Esophagus squamous epithelium (tissue), 5 donors: ENCODE results near the gene RNF123. TPM values are rescaled to one million over a fixed set of nuclear protein-coding genes. Genes with fewer than 3 reads are reported as not detected.

ENCODE experiments used
- DNase-seq: peaks from one replicate; lab custom pipeline; 2025; lab: John Stamatoyannopoulos, UW
- H3K27ac ChIP-seq, 4 donors: fragments of 200-600 bp; sonication (generic); one replicate each; pipeline ENCODE4 v1.5.1; 2016 to 2019; ENCODE audit warnings: mild to moderate bottlenecking in 1 of 4
- H3K27me3 ChIP-seq, 4 donors: fragments of 200-600 bp; sonication (generic); 1 replicate in 3 of 4; 2 replicates in 1 of 4; pipeline versions ENCODE4 v1.5.1 to v1.6.0; 2017 to 2021; ENCODE audit warnings: antibody characterized with exemption in 1 of 4
- H3K36me3 ChIP-seq, 3 donors: fragments of 200-600 bp; sonication (generic); one replicate each; pipeline ENCODE4 v1.5.1; 2016 to 2019
- H3K4me1 ChIP-seq, 3 donors: fragments of 200-600 bp; sonication (generic); one replicate each; pipeline ENCODE4 v1.5.1; 2017 to 2019
- H3K4me3 ChIP-seq, 4 donors: fragments of 200-600 bp; sonication (generic); 1 replicate in 3 of 4; 2 replicates in 1 of 4; pipeline ENCODE4 v1.5.1; 2016 to 2019; ENCODE audit warnings: mild to moderate bottlenecking in 2 of 4, moderate library complexity in 1 of 4
- H3K9me3 ChIP-seq, 3 donors: fragments of 200-600 bp; sonication (generic); one replicate each; pipeline ENCODE4 v1.5.1; 2016 to 2019
- CTCF ChIP-seq, 6 experiments: fragments of 450-650 bp in 4 of 6; fragments of 200-600 bp in 2 of 6; sonication (generic) in 2 of 6; IDR thresholded peaks; one replicate each; pipeline ENCODE4 v1.5.1; 2016 to 2019; ENCODE audit warnings: antibody characterized with exemption in 6 of 6, mild to moderate bottlenecking in 4 of 6, moderate library complexity in 4 of 6
- POLR2A ChIP-seq, 4 donors: fragments of 450-650 bp; IDR thresholded peaks; one replicate each; pipeline ENCODE4 v1.6.1; 2017; ENCODE audit warnings: antibody characterized with exemption in 4 of 4, mild to moderate bottlenecking in 4 of 4, moderate library complexity in 3 of 4
- WGBS, 2 donors: methylation state at CpG; one replicate each; pipeline ENCODE4 v1.1.5; 2018; 5-methylcytosine and 5-hydroxymethylcytosine counted together
- intact Hi-C: fragments of 100-400 bp; cut with DNase I; formaldehyde crosslinking; loops from one replicate; pipeline ENCODE4 v1.15.0; 2022
- small RNA-seq, 4 donors: library from RNA; depleted of rRNA; stranded (forward); fragments of <200 nt; gene quantifications; one replicate each; pipeline ENCODE3, GENCODE V24; 2016
- total RNA-seq, 4 donors: library from RNA; depleted of rRNA; stranded (reverse); fragments of >200 nt; gene quantifications; one replicate each; pipeline ENCODE4 v1.1.0, GENCODE V29; 2016
- donor health status: DM: yes; HTN: yes; CAD: no.

RNF123 gene
- total RNA-seq, 4 donors from 2014 or later: 14.7 to 21.8 (median 15.8) TPM

- Histone ChIP-seq H3K4me3 (no peak overlapping the region), H3K27ac (no peak overlapping the region), H3K4me1 (no peaks in the 10 kb centered on the region), H3K9me3 (no peaks in the 10 kb centered on the region), H3K36me3 (peaks cover 0 to 36% (median 0%) of the 10 kb centered on the region in 3 donors), H3K27me3 (no peaks in the 10 kb centered on the region)
- DNase-seq: no peak
- WGBS, 2 donors: 81 to 82% methylated on average over 3 of the region's 3 CpGs
- TF ChIP-seq POLR2A (IDR thresholded peaks at IDR 0.05) (no peak), CTCF (IDR thresholded peaks at IDR 0.05) (no peak)
- intact Hi-C loops: no loop called here
Observed at GRCh38 chr3:49761661-49762060, 72.3 kb downstream of the RNF123 start.

- DNase-seq: no peak
- 92 to 100% methylated on average over 4 of the region's 4 CpGs for WGBS, 2 donors
- Histone ChIP-seq H3K9me3 (no peaks in the 10 kb centered on the region), H3K36me3 (peaks cover 0 to 36% (median 0%) of the 10 kb centered on the region in 3 donors), H3K27me3 (no peaks in the 10 kb centered on the region), H3K4me1 (no peaks in the 10 kb centered on the region), H3K27ac (no peak overlapping the region), H3K4me3 (no peak overlapping the region)
- intact Hi-C loops: no loop called here
- TF ChIP-seq POLR2A (IDR thresholded peaks at IDR 0.05) (no peak), CTCF (IDR thresholded peaks at IDR 0.05) (no peak)
Observed at GRCh38 chr3:49763981-49764380, 74.6 kb downstream of the RNF123 start.

- intact Hi-C loops: no loop called here
- 88 to 93% methylated on average over 3 of the region's 3 CpGs for WGBS, 2 donors
- DNase-seq: no peak
- Histone ChIP-seq H3K27ac (no peak overlapping the region), H3K27me3 (no peaks in the 10 kb centered on the region), H3K36me3 (peaks cover 0 to 29% (median 0%) of the 10 kb centered on the region in 3 donors), H3K4me3 (no peak overlapping the region), H3K4me1 (peaks cover 0 to 5% (median 0%) of the 10 kb centered on the region in 3 donors), H3K9me3 (no peaks in the 10 kb centered on the region)
- TF ChIP-seq POLR2A (IDR thresholded peaks at IDR 0.05) (no peak), CTCF (IDR thresholded peaks at IDR 0.05) (no peak)
Observed at GRCh38 chr3:49769286-49769915, 80.0 kb downstream of the RNF123 start.

- peaks cover 0 to 25% (median 0%) of the 10 kb centered on the region in 3 donors for H3K36me3 ChIP-seq
- intact Hi-C loops: no loop called here
- H3K9me3 ChIP-seq: no peaks in the 10 kb centered on the region
- DNase-seq: no peak
- H3K27ac ChIP-seq: no peak overlapping the region
- TF ChIP-seq POLR2A (IDR thresholded peaks at IDR 0.05) (no peak), CTCF (IDR thresholded peaks at IDR 0.05) (no peak)
- no peaks in the 10 kb centered on the region for H3K27me3 ChIP-seq
- no peak overlapping the region for H3K4me3 ChIP-seq
- H3K4me1 ChIP-seq: peaks cover 0 to 5% (median 0%) of the 10 kb centered on the region in 3 donors
Observed at GRCh38 chr3:49769926-49770325, 80.6 kb downstream of the RNF123 start.

Small RNA genes within 50 kb of the gene (small RNA-seq; reads per million reads assigned to genes)
- gene AMIGO3 (0 reads per million in 4 donors), gene COX6CP14 (0 reads per million in 4 donors)

Other genes starting within 250 kb of the RNF123 start
- gene DAG1, start 219.3 kb upstream of the RNF123 start, total RNA-seq: 10 to 100 TPM; 36.2 to 74.2 (median 51.3) TPM
- gene BSN, start 135.1 kb upstream of the RNF123 start, total RNA-seq: under 1 TPM; 0.11 to 0.19 (median 0.16) TPM
- gene APEH, start 15.2 kb upstream of the RNF123 start, total RNA-seq: 100 to 1,000 TPM in 1 of 4 donors, 10 to 100 TPM in 3; 60.7 to 102 (median 89.4) TPM
- 10 to 100 TPM in 1 of 4 donors, 1 to 10 TPM in 3; 2.3 to 12.2 (median 2.7) TPM for gene MST1, start 83 bp upstream of the RNF123 start, total RNA-seq
- 1 to 10 TPM in 2 of 4 donors, not detected in 2; 1.3 to 2.2 TPM for gene AMIGO3, start 30.1 kb downstream of the RNF123 start, total RNA-seq
- gene GMPPB, start 34.4 kb downstream of the RNF123 start, total RNA-seq: 10 to 100 TPM; 17.7 to 49.7 (median 33.8) TPM
- 10 to 100 TPM; 23.0 to 35.1 (median 28.1) TPM for gene IP6K1, start 97.0 kb downstream of the RNF123 start, total RNA-seq
- not detected for gene CDHR4, start 110.3 kb downstream of the RNF123 start, total RNA-seq
- 10 to 100 TPM; 15.2 to 23.3 (median 19.9) TPM for gene INKA1, start 113.7 kb downstream of the RNF123 start, total RNA-seq
- 10 to 100 TPM in 3 of 4 donors, 1 to 10 TPM in 1; 8.1 to 43.3 (median 33.8) TPM for gene UBA7, start 124.4 kb downstream of the RNF123 start, total RNA-seq
- 10 to 100 TPM in 1 of 4 donors, 1 to 10 TPM in 3; 2.3 to 10.1 (median 4.1) TPM for gene TRAIP, start 167.0 kb downstream of the RNF123 start, total RNA-seq
- under 1 TPM in 1 of 4 donors, not detected in 3; 0.19 TPM for gene CAMKV, start 180.3 kb downstream of the RNF123 start, total RNA-seq
- 10 to 100 TPM in 3 of 4 donors, 1 to 10 TPM in 1; 5.4 to 26.5 (median 14.5) TPM for gene MST1R, start 214.3 kb downstream of the RNF123 start, total RNA-seq
- gene MON1A, start 240.3 kb downstream of the RNF123 start, total RNA-seq: 10 to 100 TPM; 12.9 to 17.2 (median 14.1) TPM